NCI-H146 treated with DMSO at 0.1 percent for 48 hours (cell line): ENCODE results near the gene KAZALD1.
A peak's percentile ranks its signal among the peaks of the same experiment; 100 is the strongest.

Source experiments
- DNase-seq: peaks from one replicate; lab custom pipeline; 2025; ENCODE audit not compliant: unreplicated experiment; lab: John Stamatoyannopoulos, UW

Gene KAZALD1

DNA sequence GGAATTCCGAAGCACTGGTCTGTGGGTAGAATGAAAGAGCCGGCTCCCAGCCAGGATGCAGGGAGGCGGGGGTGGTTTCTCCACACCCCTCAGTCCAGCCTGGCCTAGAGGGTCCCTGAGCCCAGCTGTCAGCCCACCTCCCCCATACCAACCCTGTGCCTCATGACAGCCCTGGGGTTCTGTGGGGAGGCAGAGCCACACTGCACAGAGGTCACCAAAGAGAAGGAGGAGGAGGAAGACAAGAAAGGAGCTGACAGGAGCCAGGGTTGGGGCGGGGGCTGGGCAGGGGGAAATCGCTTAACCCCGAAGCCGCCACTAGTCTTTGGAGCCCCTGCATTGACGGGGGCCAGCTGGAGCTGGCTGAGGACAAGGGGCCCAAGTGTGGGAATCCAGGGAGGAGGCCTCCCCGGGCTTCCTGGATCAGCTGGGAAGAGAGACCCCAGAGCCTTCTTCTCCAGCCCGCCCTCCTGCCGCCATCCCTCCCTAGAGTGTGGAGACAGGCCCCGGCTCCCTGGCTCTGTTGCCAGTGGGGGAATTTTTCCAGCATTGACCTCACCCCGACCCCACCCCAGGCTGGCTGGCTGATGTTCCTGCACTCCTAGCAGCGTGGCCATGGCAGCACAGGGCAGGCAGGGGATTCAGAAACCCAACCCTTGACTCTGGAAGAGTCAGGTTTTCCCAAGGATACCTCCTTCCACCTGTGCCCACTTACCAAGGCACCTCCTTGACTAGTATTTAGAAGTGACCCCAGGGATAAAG, 32.5 kb downstream of the KAZALD1 start:
- no peak for DNase-seq

DNA sequence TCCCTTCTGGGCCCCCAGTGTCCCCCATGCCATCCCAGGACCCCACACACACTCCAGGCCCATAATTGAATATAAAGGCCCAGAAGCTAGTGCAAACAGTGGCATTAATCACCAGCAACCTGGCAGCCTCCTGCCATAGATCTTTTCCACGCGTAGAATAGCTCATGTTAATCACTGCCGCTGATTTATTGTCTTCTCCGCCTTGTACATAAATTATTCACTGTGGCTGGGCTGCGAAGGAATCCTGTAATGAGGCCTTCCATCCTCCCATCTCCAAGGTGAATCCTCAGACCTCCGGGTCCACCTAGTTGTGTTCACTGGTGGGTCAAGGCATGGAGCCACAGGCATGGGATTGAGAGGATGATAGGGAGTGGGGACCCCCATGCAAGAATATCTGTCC, 33.2 kb downstream of the KAZALD1 start:
- DNase-seq, result no peak

DNA sequence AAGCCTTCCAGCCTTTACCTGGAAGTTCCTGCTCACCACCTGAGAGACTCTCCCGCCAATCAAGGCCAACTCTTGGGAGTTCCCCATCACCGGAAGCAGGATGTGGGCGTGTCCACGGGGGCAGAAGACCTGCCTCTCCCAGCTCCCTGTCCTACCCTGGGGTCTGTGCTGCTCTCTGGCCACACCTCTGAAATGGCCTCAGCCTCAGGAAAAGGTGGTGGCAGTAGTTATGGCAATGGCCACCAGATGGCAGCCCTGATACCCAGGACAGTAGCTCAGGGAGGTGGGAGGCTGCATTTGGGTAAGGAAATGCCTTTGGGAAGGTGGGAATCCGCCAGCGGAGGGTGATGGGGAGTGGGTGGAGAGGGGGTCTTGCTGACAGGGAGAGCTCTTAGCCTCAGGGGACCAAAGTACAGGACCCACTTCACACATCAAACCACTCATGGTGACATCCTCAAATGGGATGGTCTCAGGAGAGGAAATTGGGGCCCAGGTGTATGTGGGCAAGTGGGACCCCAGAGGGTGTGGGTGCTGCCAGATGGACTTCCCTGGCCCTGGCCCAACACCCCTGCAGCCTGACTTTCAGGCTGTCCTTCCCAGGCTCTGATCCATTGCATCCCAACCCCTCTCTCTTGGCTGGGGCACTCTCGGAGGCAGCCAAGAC, 33.9 kb downstream of the KAZALD1 start:
- DNase-seq, result peak; percentile 67

DNA sequence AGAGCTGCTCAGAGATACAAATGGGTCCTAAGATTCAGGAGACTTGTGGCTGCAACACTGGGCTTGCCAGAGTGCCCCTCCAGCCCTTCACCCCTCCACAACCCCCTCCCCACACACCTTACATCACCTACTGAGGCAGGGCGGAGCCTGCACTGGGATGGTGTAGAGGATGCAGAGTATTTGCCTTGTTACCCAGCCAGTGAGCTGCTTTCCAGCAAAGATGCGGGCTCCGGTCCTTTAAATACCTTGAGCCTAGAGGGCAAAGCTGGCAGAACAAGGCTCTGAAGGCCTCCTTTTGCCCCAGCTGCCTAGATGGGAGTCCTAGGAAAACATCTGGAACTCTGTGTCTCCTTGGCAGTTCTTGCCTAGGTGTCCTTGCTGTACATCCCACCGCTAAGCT, 34.6 kb downstream of the KAZALD1 start:
- DNase-seq, result no peak

DNA sequence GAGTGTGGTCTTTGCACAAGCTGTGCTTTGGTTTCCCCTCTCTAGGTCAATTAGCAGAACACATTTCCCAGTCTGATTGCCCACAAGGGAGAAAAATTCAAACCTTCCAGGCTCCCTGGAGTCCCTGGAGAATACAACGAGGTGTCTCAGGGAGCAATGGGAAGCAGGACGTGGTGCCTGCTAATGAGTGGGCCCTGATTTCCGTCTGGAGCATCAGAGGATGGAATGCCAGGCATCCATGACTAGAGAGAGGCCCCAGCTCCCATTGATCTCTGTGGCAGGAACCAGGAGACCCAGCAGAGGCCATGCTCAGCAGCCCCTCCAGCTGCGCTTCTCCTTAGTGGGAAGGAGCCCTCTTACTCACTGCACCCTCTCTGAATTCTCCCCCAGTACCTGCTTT, 36.1 kb downstream of the KAZALD1 start:
- no peak for DNase-seq

DNA sequence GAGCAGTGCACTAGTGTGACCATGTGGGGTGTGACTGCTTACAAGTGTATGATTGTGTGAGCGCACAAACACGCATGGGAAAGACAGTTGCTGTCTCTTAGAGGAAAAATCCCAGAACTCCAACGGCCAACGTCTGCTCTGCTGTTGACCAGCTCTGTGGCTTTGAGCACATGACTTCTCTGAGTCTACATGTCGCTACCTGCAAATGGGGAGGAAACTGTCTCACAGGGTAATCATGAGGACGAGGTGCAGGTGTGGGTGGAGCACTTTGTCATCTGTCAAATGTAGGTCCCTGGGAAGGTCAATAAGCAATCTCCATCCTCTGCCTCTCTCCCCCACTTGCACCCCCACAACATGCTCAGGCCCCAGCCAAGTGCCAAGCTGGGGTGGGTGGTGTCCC, 38.1 kb downstream of the KAZALD1 start:
- no peak for DNase-seq

DNA sequence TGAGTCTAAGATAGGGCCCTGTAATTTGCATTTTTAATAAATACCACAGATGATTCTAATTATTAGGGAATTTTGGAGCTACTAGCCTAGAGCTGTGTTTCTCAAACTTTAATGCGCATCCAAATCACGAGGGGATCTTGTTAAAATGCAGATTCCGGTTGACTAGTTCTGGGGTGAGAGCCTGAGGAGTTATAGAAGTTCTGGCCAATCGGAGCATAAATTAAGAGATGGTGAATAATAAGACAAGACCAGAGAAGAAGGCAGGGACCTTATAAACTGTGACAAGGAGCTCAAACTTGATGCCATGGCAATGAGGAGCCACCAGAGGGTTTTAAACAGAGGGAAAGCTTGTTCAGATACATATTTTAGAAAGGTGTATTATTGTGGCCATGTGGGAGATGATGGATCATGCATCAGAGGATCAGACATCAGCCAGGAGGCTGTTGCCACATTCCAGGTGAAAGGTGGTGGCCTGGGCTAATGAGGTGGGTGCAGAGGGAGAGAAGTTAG, 39.6 kb downstream of the KAZALD1 start:
- no peak for DNase-seq

DNA sequence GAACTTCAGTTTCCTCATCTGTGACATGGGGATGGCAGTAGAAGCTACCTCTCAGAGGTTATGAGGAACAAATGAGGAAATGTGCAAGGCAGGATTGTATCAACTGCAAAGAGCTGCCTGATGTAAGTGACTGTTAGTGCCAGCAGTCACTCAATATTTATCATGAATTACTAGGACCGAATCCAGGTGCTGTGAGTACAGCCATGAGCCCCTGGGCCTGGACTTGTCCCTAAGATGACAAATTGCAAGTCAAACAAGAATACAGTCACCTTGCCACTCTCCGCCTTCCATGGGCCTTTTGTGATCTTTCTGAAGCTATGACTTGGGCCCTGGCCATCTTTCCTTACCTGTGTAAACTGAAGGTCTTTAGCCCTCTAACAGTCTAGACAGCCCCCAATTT, 41.6 kb downstream of the KAZALD1 start:
- DNase-seq, result no peak

DNA sequence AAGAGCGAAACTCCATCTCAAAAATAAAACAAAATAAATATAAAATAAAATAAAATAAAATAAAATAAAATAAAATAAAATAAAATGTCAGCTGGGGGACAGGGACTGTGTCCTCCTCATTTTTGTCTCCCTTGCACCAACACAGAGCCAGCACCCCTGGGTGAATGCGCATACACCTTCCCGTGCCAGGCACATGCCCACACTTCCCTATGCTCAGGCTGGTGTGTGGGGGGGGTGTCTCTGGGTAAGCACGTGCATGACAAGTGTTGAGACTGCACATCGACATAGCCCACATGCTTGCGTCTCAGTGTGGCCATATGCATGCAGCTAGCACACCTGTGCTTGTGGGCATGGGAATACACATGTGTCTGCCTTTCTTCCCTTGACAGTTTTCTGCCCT, 44.6 kb downstream of the KAZALD1 start:
- no peak for DNase-seq

DNA sequence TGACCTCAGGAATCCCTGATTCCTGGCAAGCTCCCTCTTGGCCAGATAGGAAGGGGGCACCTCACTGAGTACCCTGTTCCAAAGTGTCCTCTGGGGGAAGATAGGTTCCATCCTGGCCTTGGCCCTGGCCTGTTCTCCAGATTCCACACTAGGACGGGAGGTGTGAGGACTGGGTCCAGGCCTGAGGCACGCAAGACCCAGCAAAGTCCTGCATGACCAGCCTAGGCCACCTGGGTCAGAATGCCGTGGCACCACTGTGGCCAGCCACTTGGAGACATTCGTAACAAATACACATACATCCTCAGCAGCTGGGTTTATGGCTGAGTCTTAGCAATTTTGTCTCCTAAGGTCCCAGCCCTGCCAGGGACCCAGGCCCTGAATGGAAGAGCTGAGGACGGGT, 46.0 kb downstream of the KAZALD1 start:
- DNase-seq, result no peak

DNA sequence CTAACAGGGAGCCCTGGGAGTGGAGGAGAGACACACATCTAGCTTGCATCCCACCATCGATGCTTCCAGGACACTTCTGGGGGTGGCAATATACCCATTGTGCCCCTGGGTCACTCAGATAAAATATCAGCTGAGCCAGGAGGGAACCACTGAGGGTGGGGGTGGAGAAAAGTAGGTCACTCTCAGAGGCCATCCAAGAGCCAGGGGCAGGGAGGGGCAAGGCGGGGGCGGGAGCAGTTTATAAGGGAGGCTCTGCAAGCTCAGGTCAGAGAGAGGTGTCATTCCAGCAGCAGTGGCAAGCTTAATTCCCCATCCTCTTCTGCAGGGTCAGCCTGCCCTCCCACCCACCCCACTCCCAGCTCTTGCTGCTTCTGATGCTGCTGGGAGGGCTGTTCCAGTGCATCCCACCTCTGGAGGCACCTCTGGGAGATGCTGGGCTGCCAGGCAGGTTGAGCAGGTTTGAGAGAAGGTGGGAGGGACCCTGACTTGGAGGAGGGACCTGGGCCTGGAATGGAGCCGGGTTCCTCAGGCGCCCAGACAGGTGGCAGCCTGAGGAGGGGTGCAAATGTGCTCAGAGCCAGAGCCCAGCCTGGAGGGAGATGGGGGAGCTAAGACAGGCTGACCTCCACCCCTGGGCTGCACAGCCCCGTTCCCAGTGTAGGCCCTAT, 49.2 kb downstream of the KAZALD1 start:
- no peak for DNase-seq

DNA sequence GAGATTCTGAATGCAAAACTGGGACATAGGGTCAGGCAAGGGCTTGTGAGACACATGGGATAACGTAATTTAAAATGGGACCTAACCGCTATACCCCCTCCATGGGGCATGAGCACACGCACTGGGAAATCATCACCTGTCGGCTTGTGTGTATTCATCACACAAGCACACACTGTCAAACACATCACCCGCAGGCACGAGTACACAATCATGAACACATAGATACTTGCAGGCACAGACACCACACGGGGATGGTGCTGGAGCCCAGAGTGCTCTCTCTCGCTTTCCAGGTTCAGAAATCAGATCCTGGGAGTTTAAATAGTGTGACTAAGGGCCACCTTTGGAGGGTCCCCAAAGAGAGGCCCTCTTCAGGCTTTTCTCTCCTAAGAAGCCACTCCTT, 49.8 kb downstream of the KAZALD1 start:
- no peak for DNase-seq

DNA sequence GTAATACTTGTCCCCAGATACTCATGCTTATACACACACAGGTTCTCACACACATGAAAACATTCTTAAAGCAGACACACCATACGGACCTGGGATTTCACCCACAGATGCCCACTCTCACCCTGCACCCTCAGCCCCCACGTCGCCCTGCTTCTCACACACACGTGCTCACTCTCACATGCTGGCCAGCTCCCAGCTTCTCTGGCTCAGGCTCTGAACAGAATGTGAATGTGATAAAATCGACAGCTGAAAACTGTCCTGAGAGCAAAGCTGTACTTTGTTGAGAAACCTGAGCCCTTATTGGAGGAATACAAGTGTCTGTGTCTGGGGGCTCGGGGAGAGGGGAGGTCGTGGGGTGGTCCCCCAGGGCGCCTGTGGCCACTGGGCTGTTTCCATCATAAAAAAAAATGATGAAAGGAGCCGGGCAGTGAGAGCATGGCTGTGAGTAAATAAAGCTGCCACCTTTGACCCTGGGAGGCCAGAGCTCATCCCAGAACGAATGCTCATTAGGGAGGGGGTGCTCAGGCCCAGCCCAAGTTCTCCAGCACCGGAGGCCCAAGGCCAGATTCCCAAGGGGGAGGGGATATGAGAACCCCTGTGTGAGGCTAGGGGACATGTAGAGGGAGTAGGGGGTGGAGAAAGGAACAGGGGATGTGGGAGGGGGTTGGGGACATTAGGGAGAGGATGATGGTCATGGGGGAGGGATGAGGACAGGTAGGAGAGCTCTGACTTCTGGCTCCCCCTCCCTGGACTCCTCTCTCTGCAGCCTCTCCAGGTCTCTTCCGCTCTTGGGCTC, 51.2 kb downstream of the KAZALD1 start:
- no peak for DNase-seq

DNA sequence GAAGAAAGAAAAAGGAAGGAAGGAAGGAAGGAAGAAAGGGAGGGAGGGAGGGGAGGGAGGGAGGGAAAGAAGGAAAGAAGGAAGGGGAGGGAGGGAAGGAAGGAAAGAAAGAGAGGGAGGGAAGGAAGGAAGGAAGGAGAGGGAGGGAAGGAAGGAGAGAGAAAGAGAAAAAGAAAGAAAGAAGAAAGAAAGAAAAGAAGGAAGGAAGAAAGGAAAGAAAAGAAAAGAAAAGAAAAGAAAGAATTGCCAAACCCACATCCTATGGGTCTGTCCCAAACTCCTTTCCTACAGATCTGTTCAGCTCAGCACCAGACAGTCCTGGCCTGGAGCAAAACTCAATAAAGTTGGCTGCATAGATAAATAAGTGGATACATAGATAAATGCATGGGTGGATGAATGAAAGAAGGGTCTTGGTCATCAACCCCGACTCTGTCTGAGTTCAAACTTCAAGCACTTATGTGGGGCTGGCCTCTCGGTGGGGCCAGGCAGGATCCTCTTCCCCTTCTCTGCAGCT, 52.2 kb downstream of the KAZALD1 start:
- no peak for DNase-seq

DNA sequence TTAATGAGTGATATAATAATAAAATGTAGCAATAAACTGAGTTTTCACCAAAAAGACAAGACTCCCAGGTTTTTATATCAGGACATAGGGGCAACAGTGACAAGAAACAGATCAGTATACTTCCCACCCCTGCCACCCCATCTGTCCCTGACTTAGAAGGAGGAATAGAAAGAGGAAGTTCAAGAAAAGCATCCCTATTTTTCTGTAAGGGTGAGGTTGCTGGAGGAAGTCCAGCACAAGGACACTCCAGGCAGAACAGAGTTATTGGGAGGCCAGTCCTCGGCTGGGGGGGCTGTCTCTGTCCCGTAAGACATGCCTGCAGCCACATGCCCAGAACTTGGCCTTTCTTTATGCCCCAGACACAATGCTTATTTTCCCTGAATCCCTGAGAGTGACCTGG, 52.9 kb downstream of the KAZALD1 start:
- DNase-seq, result no peak
